Gastrocnemius medialis (tissue), 4 donors: Measurements from ENCODE around the gene HS2ST1.

Experiments used
- POLR2A ChIP-seq, 2 donors: fragments of 450-650 bp; IDR thresholded peaks; one replicate each; pipeline ENCODE4 v1.6.1; 2017; ENCODE audit warnings: antibody characterized with exemption in 2 of 2, mild to moderate bottlenecking in 2 of 2, moderate library complexity in 2 of 2
- TF ChIP-seq, protein P1 (sequence below), 5 experiments: fragments of 450-650 bp in 3 of 5; fragments of 200-600 bp in 2 of 5; sonication (generic) in 2 of 5; IDR thresholded peaks in 4 of 5; conservative IDR thresholded peaks in 1 of 5; 1 replicate in 4 of 5; 2 replicates in 1 of 5; pipeline ENCODE4 v1.5.1; 2016 to 2019; ENCODE audit warnings: antibody characterized with exemption in 5 of 5, mild to moderate bottlenecking in 3 of 5, moderate library complexity in 3 of 5

DNA sequence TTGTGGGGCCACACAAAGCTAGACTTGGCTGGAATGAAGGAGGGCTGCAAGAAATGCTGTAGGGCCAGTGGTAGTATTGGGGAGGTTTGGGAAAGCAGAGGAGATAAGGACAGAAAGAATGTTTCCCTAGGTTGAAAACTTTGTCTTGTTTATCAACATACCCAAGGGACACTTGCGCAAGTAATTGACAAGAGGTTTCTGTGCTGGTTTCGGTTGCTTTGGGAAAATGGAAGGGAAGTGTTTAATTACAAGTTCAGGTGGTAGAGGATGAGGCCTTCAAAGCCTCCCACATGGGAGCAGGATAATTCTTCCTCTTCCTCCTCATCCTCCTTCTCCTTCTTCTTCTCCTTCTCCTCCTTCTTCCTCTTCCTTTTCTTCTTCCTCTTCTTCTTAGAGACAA lies 232.1 kb downstream of the HS2ST1 start:
- TF ChIP-seq, protein P1, sequence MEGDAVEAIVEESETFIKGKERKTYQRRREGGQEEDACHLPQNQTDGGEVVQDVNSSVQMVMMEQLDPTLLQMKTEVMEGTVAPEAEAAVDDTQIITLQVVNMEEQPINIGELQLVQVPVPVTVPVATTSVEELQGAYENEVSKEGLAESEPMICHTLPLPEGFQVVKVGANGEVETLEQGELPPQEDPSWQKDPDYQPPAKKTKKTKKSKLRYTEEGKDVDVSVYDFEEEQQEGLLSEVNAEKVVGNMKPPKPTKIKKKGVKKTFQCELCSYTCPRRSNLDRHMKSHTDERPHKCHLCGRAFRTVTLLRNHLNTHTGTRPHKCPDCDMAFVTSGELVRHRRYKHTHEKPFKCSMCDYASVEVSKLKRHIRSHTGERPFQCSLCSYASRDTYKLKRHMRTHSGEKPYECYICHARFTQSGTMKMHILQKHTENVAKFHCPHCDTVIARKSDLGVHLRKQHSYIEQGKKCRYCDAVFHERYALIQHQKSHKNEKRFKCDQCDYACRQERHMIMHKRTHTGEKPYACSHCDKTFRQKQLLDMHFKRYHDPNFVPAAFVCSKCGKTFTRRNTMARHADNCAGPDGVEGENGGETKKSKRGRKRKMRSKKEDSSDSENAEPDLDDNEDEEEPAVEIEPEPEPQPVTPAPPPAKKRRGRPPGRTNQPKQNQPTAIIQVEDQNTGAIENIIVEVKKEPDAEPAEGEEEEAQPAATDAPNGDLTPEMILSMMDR (IDR thresholded peaks at IDR 0.05 in 4 of 5, conservative IDR thresholded peaks at IDR 0.05 in 1 of 5): no peak
- no peak for TF ChIP-seq POLR2A (IDR thresholded peaks at IDR 0.05)
